Measurements from ENCODE around the gene NEU1.
"Not testable (repeated sequence)": the region's sequence is repeated elsewhere in the genome, so short reads cannot be mapped to it uniquely, and the experiment has no call there.

The NEU1 gene

GRCh38 chr6:31877125-31877650, 14.6 kb upstream of the NEU1 start:
- no peak for TF ChIP-seq JUND (IDR thresholded peaks at IDR 0.05; ENCODE audit: low read depth)
- no peak for DNase-seq (ENCODE audit: low read depth in 1 of 2, low spot score in 1 of 2)
- in situ Hi-C loops (cut with HindIII; ENCODE audit: low pct_unique_long_range_greater_than_20kb, low sequenced_read_pairs): no loop called here

GRCh38 chr6:31876357-31876756, 13.7 kb upstream of the NEU1 start:
- no peak for TF ChIP-seq JUND (IDR thresholded peaks at IDR 0.05; ENCODE audit: low read depth)
- DNase-seq (ENCODE audit: low read depth in 1 of 2, low spot score in 1 of 2): no peak
- in situ Hi-C loops (cut with HindIII; ENCODE audit: low pct_unique_long_range_greater_than_20kb, low sequenced_read_pairs): no loop called here

- in situ Hi-C loops (cut with HindIII; ENCODE audit: low pct_unique_long_range_greater_than_20kb, low sequenced_read_pairs): no loop called here
- TF ChIP-seq JUND (IDR thresholded peaks at IDR 0.05; ENCODE audit: low read depth): no peak
- DNase-seq (ENCODE audit: low read depth in 1 of 2, low spot score in 1 of 2): no peak
Measured at GRCh38 chr6:31875877-31876276, 13.3 kb upstream of the NEU1 start.

DNA sequence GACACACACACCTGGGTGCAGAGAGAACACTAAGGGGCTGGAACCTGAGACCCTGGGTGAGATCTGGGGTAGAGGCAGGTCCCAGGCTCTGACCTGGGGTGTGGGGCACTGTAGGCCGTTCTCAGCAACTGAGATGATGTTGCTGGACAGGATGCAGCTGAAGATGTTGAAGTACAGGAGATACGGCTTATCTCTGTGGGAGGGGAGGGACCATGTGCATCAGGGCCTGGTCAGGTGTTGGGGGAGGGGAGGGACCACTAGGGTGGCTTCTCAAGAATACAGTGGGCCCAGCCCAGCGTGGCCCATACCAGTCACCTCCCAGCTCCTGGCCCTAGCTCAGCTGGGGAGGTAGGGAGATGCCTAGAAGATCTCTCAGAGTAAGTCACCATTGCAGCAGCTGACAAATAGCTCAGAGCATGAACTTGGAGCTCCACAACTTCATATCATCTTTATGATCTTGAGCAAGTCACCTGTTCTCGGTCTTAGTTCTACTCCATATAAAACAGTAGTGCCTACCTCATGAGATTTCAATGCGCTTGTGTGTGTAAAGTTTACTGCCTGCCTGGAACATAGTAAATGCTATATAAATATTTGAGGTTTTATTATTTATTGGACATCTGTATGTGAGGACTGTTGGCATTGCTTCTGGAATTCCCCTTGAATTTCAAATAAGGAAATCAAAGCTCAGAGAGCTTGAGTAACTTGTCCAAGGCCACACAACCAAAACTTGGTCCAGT, 12.4 kb upstream of the NEU1 start:
- in situ Hi-C loops (cut with HindIII; ENCODE audit: low pct_unique_long_range_greater_than_20kb, low sequenced_read_pairs): no loop called here
- TF ChIP-seq JUND (IDR thresholded peaks at IDR 0.05; ENCODE audit: low read depth): no peak; the same call in 1 of the 2 replicates
- peak; percentile 54 to 63 for DNase-seq (ENCODE audit: low read depth in 1 of 2, low spot score in 1 of 2)

- peak; percentile 47 to 55 for DNase-seq (ENCODE audit: low read depth in 1 of 2, low spot score in 1 of 2)
- in situ Hi-C loops (cut with HindIII; ENCODE audit: low pct_unique_long_range_greater_than_20kb, low sequenced_read_pairs): no loop called here
- no peak for TF ChIP-seq JUND (IDR thresholded peaks at IDR 0.05; ENCODE audit: low read depth)
Measured at GRCh38 chr6:31874084-31874670, 11.6 kb upstream of the NEU1 start.

DNA sequence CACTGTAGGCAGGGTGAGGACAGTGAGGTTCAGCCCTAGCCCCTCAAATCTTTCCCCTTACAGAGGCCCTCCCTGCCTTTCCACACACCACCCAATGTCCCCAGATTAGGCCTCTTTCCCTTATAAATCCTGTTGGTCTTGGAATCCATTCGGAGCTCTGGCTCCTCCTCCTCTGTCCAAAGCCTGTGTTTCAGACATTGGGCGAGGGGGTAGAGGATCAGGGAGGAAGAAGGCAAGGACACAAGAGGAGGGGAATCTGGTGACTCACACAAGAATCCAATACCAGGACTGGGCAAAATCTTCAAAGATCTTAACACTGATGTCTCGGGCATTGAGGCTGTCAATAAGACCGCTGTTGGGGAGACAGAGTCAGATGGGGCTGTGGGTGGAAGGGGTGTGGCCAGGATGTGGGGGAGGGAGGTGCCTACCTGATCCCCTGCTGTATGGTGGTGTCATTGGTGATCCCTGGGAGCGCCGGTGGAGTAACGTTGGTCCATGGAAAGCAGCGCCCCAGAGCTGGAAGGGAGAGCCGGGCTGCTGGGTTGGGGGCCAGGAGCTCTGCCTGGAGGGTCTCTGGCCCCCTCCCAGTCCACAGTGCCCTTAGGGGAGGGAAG, 8.5 kb upstream of the NEU1 start:
- TF ChIP-seq JUND (IDR thresholded peaks at IDR 0.05; ENCODE audit: low read depth): no peak
- in situ Hi-C loops (cut with HindIII; ENCODE audit: low pct_unique_long_range_greater_than_20kb, low sequenced_read_pairs): no loop called here
- DNase-seq (ENCODE audit: low read depth in 1 of 2, low spot score in 1 of 2): no peak

DNA sequence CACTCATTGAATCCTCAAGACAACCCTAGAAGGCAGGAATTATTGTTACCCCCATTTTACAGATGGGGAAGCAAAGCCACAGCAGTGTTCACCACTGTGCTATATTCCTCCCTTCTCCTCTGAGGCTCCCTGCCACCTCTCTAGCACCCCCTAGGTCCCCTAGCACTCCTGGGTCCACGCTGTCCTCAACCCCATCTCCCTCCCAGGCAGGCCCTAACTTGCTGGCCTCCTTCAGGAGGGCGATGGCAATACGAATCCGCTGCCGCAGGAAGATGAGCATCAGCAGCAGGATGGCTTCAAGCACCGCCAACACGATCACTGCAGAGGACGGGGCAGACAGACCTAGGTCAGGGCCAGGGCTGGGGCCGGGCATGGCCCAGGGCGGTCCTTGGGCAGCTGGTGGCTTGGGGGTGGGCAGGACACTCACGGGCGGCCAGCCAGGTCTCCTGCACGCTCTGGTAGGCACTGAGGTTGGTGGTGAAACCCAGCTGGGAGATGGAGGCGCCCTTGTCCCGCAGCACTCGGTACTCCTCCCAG, 7.8 kb upstream of the NEU1 start:
- no peak for DNase-seq (ENCODE audit: low read depth in 1 of 2, low spot score in 1 of 2)
- in situ Hi-C loops (cut with HindIII; ENCODE audit: low pct_unique_long_range_greater_than_20kb, low sequenced_read_pairs): no loop called here
- no peak for TF ChIP-seq JUND (IDR thresholded peaks at IDR 0.05; ENCODE audit: low read depth)

- TF ChIP-seq JUND (IDR thresholded peaks at IDR 0.05; ENCODE audit: low read depth): no peak
- DNase-seq (ENCODE audit: low read depth in 1 of 2, low spot score in 1 of 2): no peak
- in situ Hi-C loops (cut with HindIII; ENCODE audit: low pct_unique_long_range_greater_than_20kb, low sequenced_read_pairs): no loop called here
Measured at GRCh38 chr6:31869343-31869742, 6.7 kb upstream of the NEU1 start.

DNA sequence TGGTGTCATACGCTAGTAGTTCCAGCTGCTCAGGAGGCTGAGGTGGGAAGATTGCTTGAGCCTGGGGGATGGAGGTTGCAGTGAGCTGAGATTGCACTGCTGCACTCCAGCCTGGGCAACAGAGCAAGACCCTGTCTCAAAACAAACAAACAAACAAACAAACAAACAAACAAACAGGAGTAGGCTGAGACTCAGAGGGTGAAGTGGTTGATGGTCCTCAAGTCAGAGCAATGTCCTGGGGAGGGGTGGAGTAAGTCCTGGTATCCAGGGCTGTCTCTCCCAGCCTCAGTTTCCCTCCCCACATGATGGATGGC, 6.0 kb upstream of the NEU1 start:
- DNase-seq (ENCODE audit: low read depth in 1 of 2, low spot score in 1 of 2); in situ Hi-C loops (cut with HindIII; ENCODE audit: low pct_unique_long_range_greater_than_20kb, low sequenced_read_pairs): not testable (repeated sequence)

GRCh38 chr6:31865205-31866118, 2.8 kb upstream of the NEU1 start:
- DNase-seq (ENCODE audit: low read depth in 1 of 2, low spot score in 1 of 2): no peak

DNA sequence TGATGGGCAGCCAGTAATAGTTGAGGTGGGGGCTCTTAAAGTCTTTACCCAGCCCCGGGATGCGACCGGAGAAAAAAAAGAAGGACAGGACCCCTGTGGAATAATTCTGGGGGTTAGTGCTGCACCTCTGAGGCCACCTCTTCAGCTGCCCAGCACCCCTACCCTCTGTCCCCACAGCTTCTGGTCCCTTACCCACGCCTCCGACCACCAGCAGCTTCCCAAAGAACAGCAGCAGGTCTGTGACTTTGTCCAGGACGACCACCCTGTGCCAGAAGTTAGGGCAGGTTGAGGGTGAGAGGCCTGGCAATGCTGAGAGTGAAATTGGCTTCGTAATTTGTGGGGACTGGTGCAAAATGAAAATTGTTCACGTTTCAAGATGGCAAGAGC, 2.2 kb upstream of the NEU1 start:
- no peak for DNase-seq (ENCODE audit: low read depth in 1 of 2, low spot score in 1 of 2)
- no peak for TF ChIP-seq JUND (IDR thresholded peaks at IDR 0.05; ENCODE audit: low read depth)
- in situ Hi-C loops (cut with HindIII; ENCODE audit: low pct_unique_long_range_greater_than_20kb, low sequenced_read_pairs): no loop called here

More at GRCh38 chr6:31865205-31866118, 2.8 kb upstream of the NEU1 start:
- TF ChIP-seq JUND (IDR thresholded peaks at IDR 0.05; ENCODE audit: low read depth): no peak
- in situ Hi-C loops (cut with HindIII; ENCODE audit: low pct_unique_long_range_greater_than_20kb, low sequenced_read_pairs): no loop called here

DNA sequence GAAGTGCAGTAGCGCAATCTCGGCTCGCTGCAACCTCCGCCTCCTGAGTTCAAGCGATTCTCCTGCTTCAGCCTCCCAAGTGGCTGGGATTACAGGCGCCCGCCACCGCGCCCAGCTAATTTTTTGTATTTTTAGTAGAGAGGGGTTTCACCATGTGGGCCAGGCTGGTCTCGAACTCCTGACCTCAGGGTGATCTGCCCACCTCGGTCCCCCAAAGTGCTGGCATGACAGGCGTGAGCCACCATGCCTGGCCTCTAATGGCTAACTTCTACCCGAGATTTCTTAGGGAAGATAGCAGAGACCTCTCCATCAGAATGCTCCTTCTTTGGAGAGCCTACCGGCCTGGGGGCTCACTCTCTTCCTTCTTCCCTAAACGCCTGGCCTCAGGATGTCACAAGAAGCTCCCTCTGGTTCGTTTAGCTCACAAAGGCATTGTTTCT, 1.5 kb upstream of the NEU1 start:
- in situ Hi-C loops (cut with HindIII; ENCODE audit: low pct_unique_long_range_greater_than_20kb, low sequenced_read_pairs): not testable (repeated sequence)

More for the DNA sequence above, 1.5 kb upstream of the NEU1 start:
- DNase-seq (ENCODE audit: low read depth in 1 of 2, low spot score in 1 of 2): not testable (repeated sequence)

All from T47D (cell line).